Measurements from ENCODE around the gene OXNAD1. TPM values are rescaled to one million over a fixed set of nuclear protein-coding genes. Genes with fewer than 3 reads are reported as not detected.

The OXNAD1 gene
- total and polyA plus RNA-seq, 2 of the 13 experiments (the other 11 are each of a cell fraction or from before 2014, with no cell fraction given), result 9.9 to 18.8 TPM

DNA sequence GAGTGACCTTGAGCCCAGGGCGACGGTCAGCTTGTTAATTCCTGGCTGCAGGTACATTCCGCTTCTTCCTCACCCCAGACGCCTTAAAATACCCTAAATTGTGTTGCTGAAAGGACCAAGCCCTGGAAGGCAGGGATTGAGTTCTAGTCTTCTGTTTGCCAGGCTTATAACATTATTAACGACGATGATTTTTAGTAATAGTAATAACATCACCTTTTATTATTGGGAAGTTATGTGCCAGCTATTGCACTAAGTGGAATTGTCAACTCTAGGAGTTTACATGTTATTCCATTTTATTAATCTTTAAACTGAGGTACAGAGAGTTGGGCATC is 409 bp downstream of the OXNAD1 start:
- H3K27me3 ChIP-seq (ENCODE audit: control insufficient read depth in 1 of 2, insufficient read depth in 2 of 2, low read length in 2 of 2), result no peaks in the 10 kb centered on the region; a peak in 1 of 5 replicates
- in situ Hi-C loops (cut with HindIII; ENCODE audit: extremely low pct_ligation_motif_present, low pct_unique_long_range_greater_than_20kb) (no loop called here), intact Hi-C loops (cut with micrococcal nuclease; ENCODE audit: unreplicated experiment) (no loop called here)
- no peaks in the 10 kb centered on the region for H4K20me1 ChIP-seq (ENCODE audit: insufficient read depth, low read length)
- H3K4me1 ChIP-seq (ENCODE audit: insufficient read depth, low read length), result peaks cover 36% of the 10 kb centered on the region
- peak overlapping the region; percentile 81 to 97 (median 97) for H3K4me3 ChIP-seq (replicated peaks in 1 of 3; ENCODE audit: insufficient read depth in 1 of 3, low read depth in 2 of 3, low read length in 3 of 3)
- peaks cover 63% of the 10 kb centered on the region for H3K79me2 ChIP-seq (ENCODE audit: insufficient read depth, low read length)
- ChIA-PET POLR2A (interaction anchor here (1.0 to 3.2 kb wide), 8 partner anchors 13 to 1477 kb away, joined by 4 to 112 read pairs (median 4); partner anchors contain the start of gene TBC1D5), CTCF (ENCODE audit: low intra/inter-chr PET ratio, low total read pairs) (interaction anchor here (1.1 kb wide), 1 partner anchor 18 kb away, joined by 3 read pairs; no protein-coding TSS in a partner anchor)
- H3K9ac ChIP-seq (ENCODE audit: insufficient read depth, low read depth, low read length), result peak overlapping the region; percentile 95
- 0% methylated on average over 4 of the region's 6 CpGs for WGBS (ENCODE audit: low lambda C conversion rate)
- FAIRE-seq (no peak), DNase-seq (ENCODE audit: low spot score) (no peak), ATAC-seq (no peak)
- H3K9me3 ChIP-seq (ENCODE audit: low read length), result no peaks in the 10 kb centered on the region
- TSS peak; percentile 85 for BruUV-seq (replicated peaks)
- H2AFZ ChIP-seq (ENCODE audit: low read length), result peak overlapping the region; percentile 83
- H3K36me3 ChIP-seq (replicated peaks in 1 of 2; ENCODE audit: control insufficient read depth in 1 of 2, insufficient read depth in 2 of 2, low read length in 2 of 2), result peaks cover 1 to 32% of the 10 kb centered on the region in 2 experiments; a peak in 3 of 5 replicates
- peak overlapping the region; percentile 73 for H3K4me2 ChIP-seq (ENCODE audit: low read depth, low read length)
- peak overlapping the region; percentile 93 for H3K27ac ChIP-seq (ENCODE audit: extremely low read length, insufficient read depth, low read length)
- TF ChIP-seq AKAP8 (CRISPR knock-in tag; IDR thresholded peaks at IDR 0.05) (no peak), KAT7 (CRISPR knock-in tag; IDR thresholded peaks at IDR 0.05; ENCODE audit: borderline replicate concordance) (no peak), ONECUT2 (CRISPR knock-in tag; IDR thresholded peaks at IDR 0.05) (no peak), CAMTA2 (CRISPR knock-in tag; IDR thresholded peaks at IDR 0.05; ENCODE audit: borderline replicate concordance) (no peak), ZBTB2 (CRISPR knock-in tag; IDR thresholded peaks at IDR 0.05; ENCODE audit: low read depth) (0 out of 2 replicates have a peak, but pooled peaks have one; percentile 6), YEATS2 (CRISPR knock-in tag; IDR thresholded peaks at IDR 0.05; ENCODE audit: borderline replicate concordance) (no peak), ZNF652 (CRISPR knock-in tag; IDR thresholded peaks at IDR 0.05; ENCODE audit: borderline replicate concordance, low read depth) (no peak), ZMAT3 (CRISPR knock-in tag; conservative IDR thresholded peaks at IDR 0.05) (no peak), CENPX (CRISPR knock-in tag; IDR thresholded peaks at IDR 0.05) (no peak), GATA4 (IDR thresholded peaks at IDR 0.05; ENCODE audit: borderline replicate concordance, low read depth) (no peak), MTF2 (CRISPR knock-in tag; IDR thresholded peaks at IDR 0.05; ENCODE audit: borderline replicate concordance) (no peak)
- TF ChIP-seq, protein P1, sequence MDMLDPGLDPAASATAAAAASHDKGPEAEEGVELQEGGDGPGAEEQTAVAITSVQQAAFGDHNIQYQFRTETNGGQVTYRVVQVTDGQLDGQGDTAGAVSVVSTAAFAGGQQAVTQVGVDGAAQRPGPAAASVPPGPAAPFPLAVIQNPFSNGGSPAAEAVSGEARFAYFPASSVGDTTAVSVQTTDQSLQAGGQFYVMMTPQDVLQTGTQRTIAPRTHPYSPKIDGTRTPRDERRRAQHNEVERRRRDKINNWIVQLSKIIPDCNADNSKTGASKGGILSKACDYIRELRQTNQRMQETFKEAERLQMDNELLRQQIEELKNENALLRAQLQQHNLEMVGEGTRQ (IDR thresholded peaks at IDR 0.05; ENCODE audit: low read depth, low read length), result no peak
- TF ChIP-seq, protein P1 (CRISPR knock-in tag; IDR thresholded peaks at IDR 0.05; ENCODE audit: borderline replicate concordance), result no peak
- TF ChIP-seq, protein P2, sequence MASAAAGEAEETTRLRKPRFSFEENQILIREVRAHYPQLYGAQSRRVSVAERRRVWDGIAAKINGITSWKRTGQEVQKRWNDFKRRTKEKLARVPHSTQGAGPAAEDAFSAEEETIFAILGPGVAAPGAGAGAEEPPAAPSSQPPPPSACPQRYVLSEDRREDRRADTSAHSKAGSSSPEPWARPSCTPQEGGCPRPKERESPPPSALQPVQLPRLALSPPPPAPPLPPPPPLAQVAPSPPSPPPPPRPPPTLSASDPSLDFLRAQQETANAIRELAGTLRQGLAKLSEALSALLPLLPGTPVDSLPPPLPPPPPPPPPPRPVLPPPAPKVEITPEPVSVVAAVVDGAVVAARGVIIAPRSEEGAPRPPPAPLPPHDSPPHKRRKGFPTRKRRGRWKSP (CRISPR knock-in tag; IDR thresholded peaks at IDR 0.05), result no peak; the same call in 1 of the 2 replicates
- TF ChIP-seq, protein P3, sequence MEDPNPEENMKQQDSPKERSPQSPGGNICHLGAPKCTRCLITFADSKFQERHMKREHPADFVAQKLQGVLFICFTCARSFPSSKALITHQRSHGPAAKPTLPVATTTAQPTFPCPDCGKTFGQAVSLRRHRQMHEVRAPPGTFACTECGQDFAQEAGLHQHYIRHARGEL (CRISPR knock-in tag; IDR thresholded peaks at IDR 0.05), result no peak
- TF ChIP-seq, protein P4, sequence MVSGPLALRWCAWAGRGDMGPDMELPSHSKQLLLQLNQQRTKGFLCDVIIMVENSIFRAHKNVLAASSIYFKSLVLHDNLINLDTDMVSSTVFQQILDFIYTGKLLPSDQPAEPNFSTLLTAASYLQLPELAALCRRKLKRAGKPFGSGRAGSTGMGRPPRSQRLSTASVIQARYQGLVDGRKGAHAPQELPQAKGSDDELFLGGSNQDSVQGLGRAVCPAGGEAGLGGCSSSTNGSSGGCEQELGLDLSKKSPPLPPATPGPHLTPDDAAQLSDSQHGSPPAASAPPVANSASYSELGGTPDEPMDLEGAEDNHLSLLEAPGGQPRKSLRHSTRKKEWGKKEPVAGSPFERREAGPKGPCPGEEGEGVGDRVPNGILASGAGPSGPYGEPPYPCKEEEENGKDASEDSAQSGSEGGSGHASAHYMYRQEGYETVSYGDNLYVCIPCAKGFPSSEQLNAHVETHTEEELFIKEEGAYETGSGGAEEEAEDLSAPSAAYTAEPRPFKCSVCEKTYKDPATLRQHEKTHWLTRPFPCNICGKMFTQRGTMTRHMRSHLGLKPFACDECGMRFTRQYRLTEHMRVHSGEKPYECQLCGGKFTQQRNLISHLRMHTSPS (CRISPR knock-in tag; IDR thresholded peaks at IDR 0.05; ENCODE audit: low read depth), result no peak

All from HepG2 (cell line).